Neural cell (in vitro differentiated cells): ENCODE data around the gene BLOC1S1. TPM values are rescaled to one million over a fixed set of nuclear protein-coding genes. Genes with fewer than 3 reads are reported as not detected.

ENCODE experiments used
- H2AFZ ChIP-seq: fragments of 200-600, 300-800 bp; sonication (generic), shearing (Covaris generic); 2 replicates; pipeline ENCODE4 v1.6.0; 2014; ENCODE audit warnings: low read depth, mild to moderate bottlenecking, antibody characterized with exemption, low read length, moderate library complexity
- H3F3A ChIP-seq: fragments of 200-600 bp; shearing (Covaris generic); 2 replicates; pipeline ENCODE4 v1.6.1; 2016; ENCODE audit warnings: mild to moderate bottlenecking, moderate library complexity, mixed read lengths, antibody characterized with exemption, low read length; ENCODE audit not compliant: insufficient read depth, poor library complexity, severe bottlenecking
- H3K27ac ChIP-seq: fragments of 200-600, 300-800 bp; sonication (generic), shearing (Covaris generic); 2 replicates; pipeline ENCODE4 v1.5.1; 2014; ENCODE audit warnings: mild to moderate bottlenecking, low read length, moderate library complexity
- H3K27me3 ChIP-seq: fragments of 300-800, 200-600 bp; sonication (generic), shearing (Covaris generic); 2 replicates; pipeline ENCODE4 v1.6.0; 2014; ENCODE audit warnings: mild to moderate bottlenecking, low read depth, low read length, moderate library complexity; ENCODE audit not compliant: insufficient read depth
- H3K36me3 ChIP-seq: fragments of 300-800, 200-600 bp; sonication (generic), shearing (Covaris generic); 2 replicates; pipeline ENCODE4 v1.5.1; 2014; ENCODE audit warnings: mild to moderate bottlenecking, antibody characterized with exemption, low read length, moderate library complexity; ENCODE audit not compliant: insufficient read depth
- H3K4me2 ChIP-seq: fragments of 300-800, 200-600 bp; sonication (generic), shearing (Covaris generic); 2 replicates; pipeline ENCODE4 v1.6.0; 2014; ENCODE audit warnings: mild to moderate bottlenecking, low read length
- H3K4me3 ChIP-seq: fragments of 300-800, 200-600 bp; sonication (generic), shearing (Covaris generic); 2 replicates; pipeline ENCODE4 v1.5.1; 2014; ENCODE audit warnings: mild to moderate bottlenecking, low read length, moderate library complexity
- H3K79me2 ChIP-seq: fragments of 200-600 bp; shearing (Covaris generic); replicated peaks from 2 replicates; pipeline ENCODE4 v1.6.0; 2014; ENCODE audit warnings: mild to moderate bottlenecking, low read length, moderate library complexity; ENCODE audit not compliant: insufficient read depth
- H3K9ac ChIP-seq: fragments of 300-800, 200-600 bp; sonication (generic), shearing (Covaris generic); 2 replicates; pipeline ENCODE4 v1.6.1; 2016; ENCODE audit warnings: mild to moderate bottlenecking, low read length, mixed read lengths
- H3K9me2 ChIP-seq: fragments of 200-600 bp; shearing (Covaris generic); 2 replicates; pipeline ENCODE4 v1.6.1; 2016; ENCODE audit warnings: mild to moderate bottlenecking, low read length, mixed read lengths; ENCODE audit not compliant: insufficient read depth
- H3K9me3 ChIP-seq: fragments of 200-600, 300-800 bp; sonication (generic), shearing (Covaris generic); 2 replicates; pipeline ENCODE4 v1.6.1; 2016; ENCODE audit warnings: mild to moderate bottlenecking, mixed run types, low read length, moderate library complexity, mixed read lengths
- H4K20me1 ChIP-seq: fragments of 200-600 bp; shearing (Covaris generic); 2 replicates; pipeline ENCODE4 v1.6.1; 2016; ENCODE audit warnings: mild to moderate bottlenecking, mixed run types; ENCODE audit not compliant: insufficient read depth
- EP300 ChIP-seq: fragments of 450-650 bp; conservative IDR thresholded peaks from 2 replicates; pipeline ENCODE4 v1.6.1; 2014; ENCODE audit warnings: antibody characterized with exemption, mild to moderate bottlenecking, moderate library complexity; ENCODE audit not compliant: poor library complexity, severe bottlenecking
- EZH2 ChIP-seq: fragments of 200-600, 300-800 bp; shearing (Covaris generic), sonication (generic); IDR thresholded peaks from 2 replicates; pipeline ENCODE4 v1.6.1; 2014; ENCODE audit warnings: antibody characterized with exemption, low read length, borderline replicate concordance, mild to moderate bottlenecking; ENCODE audit not compliant: insufficient read depth, poor library complexity, severe bottlenecking
- MXI1 ChIP-seq: fragments of 450-650 bp; conservative IDR thresholded peaks from 2 replicates; pipeline ENCODE4 v1.6.1; 2014; ENCODE audit warnings: antibody characterized with exemption, mild to moderate bottlenecking; ENCODE audit not compliant: poor library complexity, severe bottlenecking
- POLR2AphosphoS5 ChIP-seq: IDR thresholded peaks from 2 replicates; pipeline ENCODE4 v1.6.1; 2012
- RAD21 ChIP-seq: fragments of 450-650 bp; conservative IDR thresholded peaks from 2 replicates; pipeline ENCODE4 v1.6.1; 2014; ENCODE audit warnings: antibody characterized with exemption, mild to moderate bottlenecking, moderate library complexity
- SMC3 ChIP-seq: fragments of 450-650 bp; conservative IDR thresholded peaks from 2 replicates; pipeline ENCODE4 v1.6.1; 2014; ENCODE audit warnings: antibody characterized with exemption, mild to moderate bottlenecking, moderate library complexity; ENCODE audit not compliant: poor library complexity
- TAF1 ChIP-seq: IDR thresholded peaks from 2 replicates; pipeline ENCODE4 v1.6.1; 2012; ENCODE audit warnings: low read depth
- polyA plus RNA-seq: library from polyadenylated mRNA; depleted of rRNA; stranded (reverse); fragments of >200 nt; gene quantifications from 2 replicates; pipeline ENCODE4 v1.2.3, GENCODE V29; 2014
- TF ChIP-seq, protein P1 (sequence below): IDR thresholded peaks from 2 replicates; pipeline ENCODE4 v1.6.1; 2012; ENCODE audit warnings: borderline replicate concordance
- TF ChIP-seq, protein P2 (sequence below): fragments of 450-650 bp; IDR thresholded peaks from 2 replicates; pipeline ENCODE4 v1.5.1; 2014; ENCODE audit warnings: antibody characterized with exemption, mild to moderate bottlenecking, moderate library complexity; ENCODE audit not compliant: poor library complexity, severe bottlenecking

The BLOC1S1 gene
- polyA plus RNA-seq, 1 donor from 2014 or later = 217 TPM

DNA sequence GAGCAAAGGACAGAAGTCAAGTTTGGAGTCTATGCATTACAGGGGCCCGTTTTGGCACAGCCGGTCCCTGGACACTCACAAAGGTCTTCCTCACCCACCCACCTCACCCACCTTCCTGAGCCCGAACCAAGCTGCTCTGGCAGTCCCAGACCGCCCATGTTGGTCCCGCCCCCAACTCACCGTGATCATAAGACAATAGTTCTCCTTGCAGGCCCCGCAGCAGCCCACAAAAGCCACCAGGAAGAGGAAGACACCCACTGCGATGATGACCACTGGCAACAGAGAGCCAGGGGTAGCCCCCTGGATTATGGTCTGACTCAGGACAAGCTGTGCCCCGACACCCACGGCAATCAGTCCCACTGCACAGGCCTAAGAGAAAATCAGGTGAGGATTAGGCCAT lies 11.1 kb downstream of the BLOC1S1 start:
- Histone ChIP-seq H3K27ac (no peak overlapping the region), H3K36me3 (peaks cover 3% of the 10 kb centered on the region), H3K4me3 (peak overlapping the region; percentile 91), H3K79me2 (peaks cover 19% of the 10 kb centered on the region), H3K9me3 (no peaks in the 10 kb centered on the region), H3K9me2 (no peaks in the 10 kb centered on the region), H3F3A (no peaks in the 10 kb centered on the region), H2AFZ (no peak overlapping the region), H3K9ac (peak overlapping the region; percentile 97), H4K20me1 (no peaks in the 10 kb centered on the region), H3K27me3 (no peaks in the 10 kb centered on the region), H3K4me2 (peak overlapping the region; percentile 90)
- TF ChIP-seq TAF1 (no peak), POLR2AphosphoS5 (no peak), MXI1 (no peak), EZH2 (no peak), RAD21 (no peak), EP300 (no peak), SMC3 (no peak)
- TF ChIP-seq, protein P1, sequence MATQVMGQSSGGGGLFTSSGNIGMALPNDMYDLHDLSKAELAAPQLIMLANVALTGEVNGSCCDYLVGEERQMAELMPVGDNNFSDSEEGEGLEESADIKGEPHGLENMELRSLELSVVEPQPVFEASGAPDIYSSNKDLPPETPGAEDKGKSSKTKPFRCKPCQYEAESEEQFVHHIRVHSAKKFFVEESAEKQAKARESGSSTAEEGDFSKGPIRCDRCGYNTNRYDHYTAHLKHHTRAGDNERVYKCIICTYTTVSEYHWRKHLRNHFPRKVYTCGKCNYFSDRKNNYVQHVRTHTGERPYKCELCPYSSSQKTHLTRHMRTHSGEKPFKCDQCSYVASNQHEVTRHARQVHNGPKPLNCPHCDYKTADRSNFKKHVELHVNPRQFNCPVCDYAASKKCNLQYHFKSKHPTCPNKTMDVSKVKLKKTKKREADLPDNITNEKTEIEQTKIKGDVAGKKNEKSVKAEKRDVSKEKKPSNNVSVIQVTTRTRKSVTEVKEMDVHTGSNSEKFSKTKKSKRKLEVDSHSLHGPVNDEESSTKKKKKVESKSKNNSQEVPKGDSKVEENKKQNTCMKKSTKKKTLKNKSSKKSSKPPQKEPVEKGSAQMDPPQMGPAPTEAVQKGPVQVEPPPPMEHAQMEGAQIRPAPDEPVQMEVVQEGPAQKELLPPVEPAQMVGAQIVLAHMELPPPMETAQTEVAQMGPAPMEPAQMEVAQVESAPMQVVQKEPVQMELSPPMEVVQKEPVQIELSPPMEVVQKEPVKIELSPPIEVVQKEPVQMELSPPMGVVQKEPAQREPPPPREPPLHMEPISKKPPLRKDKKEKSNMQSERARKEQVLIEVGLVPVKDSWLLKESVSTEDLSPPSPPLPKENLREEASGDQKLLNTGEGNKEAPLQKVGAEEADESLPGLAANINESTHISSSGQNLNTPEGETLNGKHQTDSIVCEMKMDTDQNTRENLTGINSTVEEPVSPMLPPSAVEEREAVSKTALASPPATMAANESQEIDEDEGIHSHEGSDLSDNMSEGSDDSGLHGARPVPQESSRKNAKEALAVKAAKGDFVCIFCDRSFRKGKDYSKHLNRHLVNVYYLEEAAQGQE = no peak
- TF ChIP-seq, protein P2, sequence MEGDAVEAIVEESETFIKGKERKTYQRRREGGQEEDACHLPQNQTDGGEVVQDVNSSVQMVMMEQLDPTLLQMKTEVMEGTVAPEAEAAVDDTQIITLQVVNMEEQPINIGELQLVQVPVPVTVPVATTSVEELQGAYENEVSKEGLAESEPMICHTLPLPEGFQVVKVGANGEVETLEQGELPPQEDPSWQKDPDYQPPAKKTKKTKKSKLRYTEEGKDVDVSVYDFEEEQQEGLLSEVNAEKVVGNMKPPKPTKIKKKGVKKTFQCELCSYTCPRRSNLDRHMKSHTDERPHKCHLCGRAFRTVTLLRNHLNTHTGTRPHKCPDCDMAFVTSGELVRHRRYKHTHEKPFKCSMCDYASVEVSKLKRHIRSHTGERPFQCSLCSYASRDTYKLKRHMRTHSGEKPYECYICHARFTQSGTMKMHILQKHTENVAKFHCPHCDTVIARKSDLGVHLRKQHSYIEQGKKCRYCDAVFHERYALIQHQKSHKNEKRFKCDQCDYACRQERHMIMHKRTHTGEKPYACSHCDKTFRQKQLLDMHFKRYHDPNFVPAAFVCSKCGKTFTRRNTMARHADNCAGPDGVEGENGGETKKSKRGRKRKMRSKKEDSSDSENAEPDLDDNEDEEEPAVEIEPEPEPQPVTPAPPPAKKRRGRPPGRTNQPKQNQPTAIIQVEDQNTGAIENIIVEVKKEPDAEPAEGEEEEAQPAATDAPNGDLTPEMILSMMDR = no peak

DNA sequence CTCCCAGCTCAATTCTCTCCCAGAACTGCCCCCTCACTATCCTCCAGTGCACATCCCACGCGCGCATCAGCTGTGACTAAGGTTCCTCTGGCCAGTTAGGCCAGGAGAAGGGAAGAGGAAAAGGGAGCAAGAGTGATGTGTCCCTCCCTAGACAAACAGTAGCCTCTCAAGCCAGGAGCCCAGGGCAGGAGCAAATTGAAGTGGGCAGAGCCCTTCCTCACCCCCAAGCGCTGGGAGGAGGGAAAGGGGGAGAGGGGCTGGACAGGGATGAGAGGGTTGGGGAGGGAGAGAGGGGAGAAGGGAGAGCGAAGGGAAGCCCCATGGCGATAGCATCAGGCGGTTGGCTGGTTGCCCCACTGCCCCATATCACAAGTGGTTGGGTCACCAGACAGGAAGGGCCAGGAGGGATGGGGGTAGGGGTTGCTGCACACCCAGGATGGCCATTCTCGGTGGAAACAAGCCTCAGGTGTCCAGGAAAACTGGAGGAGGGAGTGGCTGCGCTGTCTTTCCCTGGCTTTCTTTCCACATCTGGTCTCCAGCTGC lies 11.9 kb downstream of the BLOC1S1 start:
- Histone ChIP-seq H3K79me2 (peaks cover 24% of the 10 kb centered on the region), H3K27me3 (no peaks in the 10 kb centered on the region), H4K20me1 (no peaks in the 10 kb centered on the region), H3K9me2 (no peaks in the 10 kb centered on the region), H3F3A (no peaks in the 10 kb centered on the region), H3K4me3 (peak overlapping the region; percentile 91), H3K36me3 (peaks cover 3% of the 10 kb centered on the region), H3K27ac (peak overlapping the region; percentile 100), H2AFZ (no peak overlapping the region), H3K9ac (peak overlapping the region; percentile 97), H3K9me3 (no peaks in the 10 kb centered on the region), H3K4me2 (peak overlapping the region; percentile 90)
- TF ChIP-seq, protein P2 = no peak
- no peak for TF ChIP-seq TAF1
- no peak for TF ChIP-seq EZH2
- TF ChIP-seq POLR2AphosphoS5 = no peak
- TF ChIP-seq, protein P1 = no peak
- TF ChIP-seq RAD21 = no peak
